Measurements from ENCODE around the gene IRF3. TPM values are rescaled to one million over a fixed set of nuclear protein-coding genes. Genes with fewer than 3 reads are reported as not detected.

IRF3 gene
- total RNA-seq, 1 donor from 2014 or later, result 59.4 TPM

DNA sequence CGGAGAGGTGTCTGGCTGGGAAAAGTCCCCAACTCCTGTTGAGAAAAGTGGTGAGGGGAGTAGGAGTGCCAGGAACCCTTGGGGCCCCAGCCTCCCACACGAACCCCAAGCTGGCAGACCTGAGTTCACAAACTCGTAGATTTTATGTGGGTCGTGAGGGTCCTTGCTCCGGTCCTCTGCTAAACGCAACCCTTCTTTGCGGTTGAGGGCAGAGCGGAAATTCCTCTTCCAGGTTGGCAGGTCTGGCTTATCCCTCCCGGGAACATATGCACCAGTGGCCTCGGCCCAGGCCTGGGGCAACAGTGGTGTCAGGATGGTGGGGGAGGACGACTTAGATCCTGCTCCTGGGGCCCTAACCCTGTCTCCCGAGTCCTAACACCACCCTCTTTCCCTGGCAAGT, 2.4 kb downstream of the IRF3 start:
- peaks cover 0 to 47% of the 10 kb centered on the region in 2 donors for H3K36me3 ChIP-seq
- H3K4me1 ChIP-seq, result peaks cover 22% of the 10 kb centered on the region
- no peaks in the 10 kb centered on the region for H3K27me3 ChIP-seq
- H3K4me3 ChIP-seq, result no peak overlapping the region
- H3K9me3 ChIP-seq, result no peaks in the 10 kb centered on the region
- no peak overlapping the region for H3K27ac ChIP-seq
- intact Hi-C loops (cut with DNase I), result loop anchor here (10.0 kb wide), 1 partner anchor 168 kb away; the partner anchor contains the start of gene RPS11
- TF ChIP-seq, protein P1, sequence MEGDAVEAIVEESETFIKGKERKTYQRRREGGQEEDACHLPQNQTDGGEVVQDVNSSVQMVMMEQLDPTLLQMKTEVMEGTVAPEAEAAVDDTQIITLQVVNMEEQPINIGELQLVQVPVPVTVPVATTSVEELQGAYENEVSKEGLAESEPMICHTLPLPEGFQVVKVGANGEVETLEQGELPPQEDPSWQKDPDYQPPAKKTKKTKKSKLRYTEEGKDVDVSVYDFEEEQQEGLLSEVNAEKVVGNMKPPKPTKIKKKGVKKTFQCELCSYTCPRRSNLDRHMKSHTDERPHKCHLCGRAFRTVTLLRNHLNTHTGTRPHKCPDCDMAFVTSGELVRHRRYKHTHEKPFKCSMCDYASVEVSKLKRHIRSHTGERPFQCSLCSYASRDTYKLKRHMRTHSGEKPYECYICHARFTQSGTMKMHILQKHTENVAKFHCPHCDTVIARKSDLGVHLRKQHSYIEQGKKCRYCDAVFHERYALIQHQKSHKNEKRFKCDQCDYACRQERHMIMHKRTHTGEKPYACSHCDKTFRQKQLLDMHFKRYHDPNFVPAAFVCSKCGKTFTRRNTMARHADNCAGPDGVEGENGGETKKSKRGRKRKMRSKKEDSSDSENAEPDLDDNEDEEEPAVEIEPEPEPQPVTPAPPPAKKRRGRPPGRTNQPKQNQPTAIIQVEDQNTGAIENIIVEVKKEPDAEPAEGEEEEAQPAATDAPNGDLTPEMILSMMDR (IDR thresholded peaks at IDR 0.05), result no peak
- no peak for TF ChIP-seq POLR2A (IDR thresholded peaks at IDR 0.05)
- TF ChIP-seq POLR2AphosphoS5 (IDR thresholded peaks at IDR 0.05; ENCODE audit: insufficient read depth in 1 of 2, low read depth in 1 of 2), result no peak
- DNase-seq (ENCODE audit: extremely low spot score in 2 of 2), result no peak

DNA sequence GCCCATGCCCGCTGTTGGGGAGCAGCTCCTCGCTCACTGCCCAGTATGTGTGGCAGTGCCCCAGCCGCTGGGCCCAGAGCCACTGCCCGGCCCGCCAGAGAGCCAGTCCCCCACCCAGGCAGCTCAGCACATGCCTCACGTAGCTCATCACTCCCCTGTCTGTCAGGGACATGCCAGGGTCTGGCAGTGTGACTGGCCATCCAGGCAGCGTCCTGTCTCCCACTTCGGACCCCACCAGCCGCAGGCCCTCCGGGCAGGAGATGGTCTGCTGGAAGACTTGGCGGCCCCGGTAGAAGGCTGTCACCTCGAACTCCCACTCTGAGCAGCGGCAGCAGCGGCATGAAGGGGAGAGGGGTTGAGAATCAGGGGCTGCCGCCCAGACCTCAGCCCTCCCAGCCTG, 3.6 kb downstream of the IRF3 start:
- TF ChIP-seq POLR2A (IDR thresholded peaks at IDR 0.05) (no peak), POLR2AphosphoS5 (IDR thresholded peaks at IDR 0.05; ENCODE audit: insufficient read depth in 1 of 2, low read depth in 1 of 2) (no peak)
- TF ChIP-seq, protein P1 (IDR thresholded peaks at IDR 0.05), result no peak
- Histone ChIP-seq H3K4me3 (no peak overlapping the region), H3K36me3 (peaks cover 0 to 60% of the 10 kb centered on the region in 2 donors), H3K27me3 (no peaks in the 10 kb centered on the region), H3K4me1 (peaks cover 22% of the 10 kb centered on the region), H3K9me3 (no peaks in the 10 kb centered on the region), H3K27ac (no peak overlapping the region)
- no peak for DNase-seq (ENCODE audit: extremely low spot score in 2 of 2)
- intact Hi-C loops (cut with DNase I), result loop anchor here (10.0 kb wide), 1 partner anchor 167 kb away; the partner anchor contains the start of gene RPS11

DNA sequence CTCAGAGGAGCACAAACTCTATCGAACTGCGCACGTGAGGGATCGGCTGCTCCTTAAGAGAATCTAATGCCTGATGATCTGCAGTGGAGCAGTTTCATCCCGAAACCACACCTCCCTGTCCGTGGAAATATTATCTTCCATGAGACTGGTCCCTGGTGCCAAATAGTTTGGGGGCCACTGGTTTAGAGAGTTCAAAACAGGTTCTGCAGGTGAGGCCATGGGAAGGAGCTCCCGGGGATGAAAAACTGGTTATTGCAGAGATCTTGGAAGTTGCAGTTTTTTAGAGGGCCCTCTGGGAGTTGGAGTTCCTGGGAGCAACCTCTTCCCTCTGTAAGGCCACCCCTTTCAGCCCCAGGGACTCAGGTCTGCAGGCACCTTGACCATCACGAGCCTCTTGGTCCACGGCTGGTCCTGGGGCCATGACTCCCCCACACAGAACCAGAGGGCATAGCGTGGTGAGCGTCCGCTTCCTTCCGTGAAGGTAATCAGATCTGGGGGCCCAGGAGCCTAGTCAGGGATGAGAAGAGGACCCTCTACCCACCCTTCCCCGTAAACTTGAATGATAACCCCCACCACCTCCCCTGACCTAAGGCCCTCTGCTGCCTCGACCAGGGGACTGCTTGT, 5.2 kb downstream of the IRF3 start:
- H3K4me3 ChIP-seq, result no peak overlapping the region
- no peaks in the 10 kb centered on the region for H3K27me3 ChIP-seq
- H3K27ac ChIP-seq, result no peak overlapping the region
- H3K9me3 ChIP-seq, result no peaks in the 10 kb centered on the region
- intact Hi-C loops (cut with DNase I), result loop anchor here (10.0 kb wide), 1 partner anchor 166 kb away; the partner anchor contains the start of gene RPS11
- H3K36me3 ChIP-seq, result peaks cover 0 to 75% of the 10 kb centered on the region in 2 donors
- DNase-seq (ENCODE audit: extremely low spot score in 2 of 2), result no peak
- peaks cover 11% of the 10 kb centered on the region for H3K4me1 ChIP-seq
- TF ChIP-seq, protein P1 (IDR thresholded peaks at IDR 0.05), result no peak
- TF ChIP-seq POLR2AphosphoS5 (IDR thresholded peaks at IDR 0.05; ENCODE audit: insufficient read depth in 1 of 2, low read depth in 1 of 2) (no peak), POLR2A (IDR thresholded peaks at IDR 0.05) (no peak)

DNA sequence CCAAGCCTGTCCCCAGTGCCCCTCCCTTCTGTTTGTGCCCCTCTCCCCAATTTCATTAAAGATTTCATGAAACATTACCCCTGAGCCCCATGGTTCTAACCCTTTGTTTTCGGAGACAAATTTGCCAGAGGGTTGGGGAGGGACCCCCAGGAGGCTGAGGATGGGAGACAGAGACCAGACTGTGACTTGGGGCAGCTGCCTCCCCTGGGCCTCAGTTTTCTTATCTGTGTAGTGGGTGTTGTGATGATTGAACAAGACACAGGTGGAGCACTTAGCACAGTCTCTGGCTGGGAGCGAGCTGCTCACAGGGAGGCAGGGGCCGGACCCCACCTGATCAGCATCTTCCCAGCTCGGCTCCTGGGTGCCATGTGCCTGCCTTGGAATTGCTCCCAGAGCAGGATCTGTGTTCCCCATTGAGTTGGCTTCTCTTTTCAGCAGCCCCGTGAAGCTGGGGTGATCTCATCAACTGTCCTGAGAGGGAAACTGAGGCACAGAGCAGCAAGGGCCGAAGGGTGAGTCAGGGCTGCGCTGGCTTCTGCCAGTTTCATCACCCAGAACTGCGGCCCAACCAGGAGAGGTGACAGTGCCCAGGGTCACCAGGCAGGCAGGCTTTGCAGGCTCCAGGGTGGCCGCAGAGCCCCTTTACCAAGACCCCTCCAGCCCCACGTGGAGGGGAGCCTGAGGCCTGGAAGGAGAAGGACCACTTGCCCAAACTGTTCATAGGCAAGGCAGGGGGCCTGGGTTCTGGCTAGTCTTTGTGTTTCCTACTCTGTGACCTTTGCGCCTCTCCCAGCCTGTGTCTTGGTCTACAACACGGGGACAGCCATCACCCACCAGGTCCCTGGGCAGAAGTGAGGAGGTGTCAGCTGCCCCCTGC, 6.9 kb downstream of the IRF3 start:
- TF ChIP-seq, protein P1 (IDR thresholded peaks at IDR 0.05), result no peak
- TF ChIP-seq POLR2AphosphoS5 (IDR thresholded peaks at IDR 0.05; ENCODE audit: insufficient read depth in 1 of 2, low read depth in 1 of 2), result no peak
- TF ChIP-seq POLR2A (IDR thresholded peaks at IDR 0.05), result no peak
- Histone ChIP-seq H3K4me3 (no peak overlapping the region), H3K27ac (no peak overlapping the region), H3K36me3 (peaks cover 4 to 92% of the 10 kb centered on the region in 2 donors), H3K4me1 (peaks cover 6% of the 10 kb centered on the region), H3K27me3 (no peaks in the 10 kb centered on the region), H3K9me3 (no peaks in the 10 kb centered on the region)
- no peak for DNase-seq (ENCODE audit: extremely low spot score in 2 of 2)
- intact Hi-C loops (cut with DNase I), result no loop called here
